Activated CD4-positive, alpha-beta T cell treated with anti-CD3 and anti-CD28 coated beads, Interleukin-2, amount 10 ng/mL, durations not matched to agents 24 days and 14 days (primary cell): ENCODE data around the gene OR10A5. TPM values are rescaled to one million over a fixed set of nuclear protein-coding genes. Genes with fewer than 3 reads are reported as not detected.
"Not testable (repeated sequence)": the region's sequence is repeated elsewhere in the genome, so short reads cannot be mapped to it uniquely, and the experiment has no call there.

Experiments
- DNase-seq: peaks from one replicate; pipeline ENCODE4 v3.0.0; 2022
- H3K27ac Mint-ChIP-seq: one replicate; pipeline ENCODE4 v1.8.0; 2022; ENCODE audit warnings: mild to moderate bottlenecking, mixed read lengths
- H3K27me3 Mint-ChIP-seq: one replicate; pipeline ENCODE4 v1.8.0; 2022; ENCODE audit warnings: mixed read lengths
- H3K36me3 Mint-ChIP-seq: one replicate; pipeline ENCODE4 v1.8.0; 2022; ENCODE audit warnings: low read depth, mild to moderate bottlenecking, mixed read lengths
- H3K4me1 Mint-ChIP-seq: one replicate; pipeline ENCODE4 v1.8.0; 2021; ENCODE audit warnings: mixed read lengths
- H3K4me3 Mint-ChIP-seq: one replicate; pipeline ENCODE4 v1.8.0; 2022; ENCODE audit warnings: mild to moderate bottlenecking, moderate library complexity, mixed read lengths
- H3K9me3 Mint-ChIP-seq: one replicate; pipeline ENCODE4 v1.8.0; 2021; ENCODE audit warnings: mixed read lengths
- intact Hi-C: fragments of 100-400 bp; cut with micrococcal nuclease; formaldehyde crosslinking; loops from one replicate; pipeline ENCODE4 v1.15.1; 2023
- total RNA-seq: library from RNA; stranded (reverse); gene quantifications from 2 replicates; pipeline ENCODE4 v1.2.3, GENCODE V29; 2022

Gene OR10A5
- total RNA-seq, 1 donor from 2014 or later, result not detected

DNA sequence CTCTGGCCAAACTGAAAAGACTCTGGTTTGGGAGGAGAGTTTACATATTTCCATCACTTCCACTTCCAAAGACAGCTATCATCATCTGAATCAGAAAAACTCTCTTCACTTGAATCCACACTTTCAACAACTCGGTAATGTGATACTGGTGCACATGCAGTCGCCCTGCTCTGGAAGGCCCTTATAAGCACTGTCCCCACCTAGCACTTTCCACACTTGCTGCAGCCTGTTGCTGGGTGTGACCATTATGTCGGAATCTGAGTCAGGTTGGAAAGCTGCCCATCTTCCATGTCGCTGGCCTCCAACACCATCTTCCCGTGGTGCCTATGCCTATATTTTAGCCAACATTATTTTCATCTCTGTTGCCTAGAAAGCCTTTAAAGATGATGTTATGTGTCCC, 1.1 kb upstream of the OR10A5 start:
- H3K36me3 Mint-ChIP-seq, result no peaks in the 10 kb centered on the region
- H3K4me1 Mint-ChIP-seq, result peaks cover 2% of the 10 kb centered on the region
- H3K27me3 Mint-ChIP-seq, result no peaks in the 10 kb centered on the region
- no peak overlapping the region for H3K4me3 Mint-ChIP-seq
- H3K27ac Mint-ChIP-seq, result no peak overlapping the region
- peaks cover 4% of the 10 kb centered on the region for H3K9me3 Mint-ChIP-seq
- intact Hi-C loops, result no loop called here
- no peak for DNase-seq

DNA sequence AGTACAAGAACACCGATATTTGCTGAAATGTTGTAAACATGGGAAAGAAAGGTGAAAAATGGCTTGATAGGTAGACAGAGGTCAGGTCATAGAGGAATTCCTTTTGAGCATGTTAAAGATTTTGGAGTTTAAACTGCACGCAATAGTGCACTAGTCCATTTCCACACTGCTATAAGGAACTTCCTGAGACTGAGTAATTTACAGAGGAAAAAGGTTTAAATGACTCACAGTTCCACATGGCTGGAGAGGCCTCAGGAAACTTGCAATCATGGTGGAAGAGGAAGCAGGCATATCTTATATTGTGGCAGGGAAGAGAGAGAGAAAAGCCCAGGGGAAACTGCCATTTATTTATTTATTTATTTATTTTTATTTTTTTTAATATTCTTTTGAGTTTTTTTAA, 5.0 kb downstream of the OR10A5 start:
- intact Hi-C loops, result no loop called here
- H3K36me3 Mint-ChIP-seq, result no peaks in the 10 kb centered on the region
- peaks cover 17% of the 10 kb centered on the region for H3K9me3 Mint-ChIP-seq
- DNase-seq, result no peak
- H3K4me3 Mint-ChIP-seq, result no peak overlapping the region
- H3K27me3 Mint-ChIP-seq, result no peaks in the 10 kb centered on the region
- H3K4me1 Mint-ChIP-seq, result no peaks in the 10 kb centered on the region
- H3K27ac Mint-ChIP-seq, result no peak overlapping the region

DNA sequence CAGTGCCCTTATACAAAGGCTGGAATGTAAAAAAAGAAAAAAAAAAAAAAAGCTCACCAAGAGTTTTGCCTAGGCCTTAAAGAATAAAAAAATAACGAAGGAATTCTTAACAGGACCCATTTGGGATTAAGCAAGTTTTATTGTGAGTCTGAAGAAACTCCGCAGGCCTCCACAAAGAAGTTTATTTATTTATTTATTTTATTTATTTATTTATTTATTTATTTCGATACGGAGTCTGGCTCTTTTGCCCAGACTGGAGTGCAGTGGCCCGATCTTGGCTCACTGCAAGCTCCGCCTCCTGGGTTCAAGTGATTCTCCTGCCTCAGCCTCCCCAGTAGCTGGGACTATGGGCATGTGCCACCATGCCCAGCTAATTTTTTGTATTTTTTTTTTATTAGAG, 9.3 kb downstream of the OR10A5 start:
- intact Hi-C loops, result loop anchor here (5.0 kb wide), 1 partner anchor 72 kb away; the partner anchor contains the start of gene ZNF215
- H3K4me3 Mint-ChIP-seq, H3K27me3 Mint-ChIP-seq, H3K4me1 Mint-ChIP-seq, H3K27ac Mint-ChIP-seq, DNase-seq, H3K36me3 Mint-ChIP-seq: not testable (repeated sequence)
- H3K9me3 Mint-ChIP-seq, result peaks cover 14% of the 10 kb centered on the region

DNA sequence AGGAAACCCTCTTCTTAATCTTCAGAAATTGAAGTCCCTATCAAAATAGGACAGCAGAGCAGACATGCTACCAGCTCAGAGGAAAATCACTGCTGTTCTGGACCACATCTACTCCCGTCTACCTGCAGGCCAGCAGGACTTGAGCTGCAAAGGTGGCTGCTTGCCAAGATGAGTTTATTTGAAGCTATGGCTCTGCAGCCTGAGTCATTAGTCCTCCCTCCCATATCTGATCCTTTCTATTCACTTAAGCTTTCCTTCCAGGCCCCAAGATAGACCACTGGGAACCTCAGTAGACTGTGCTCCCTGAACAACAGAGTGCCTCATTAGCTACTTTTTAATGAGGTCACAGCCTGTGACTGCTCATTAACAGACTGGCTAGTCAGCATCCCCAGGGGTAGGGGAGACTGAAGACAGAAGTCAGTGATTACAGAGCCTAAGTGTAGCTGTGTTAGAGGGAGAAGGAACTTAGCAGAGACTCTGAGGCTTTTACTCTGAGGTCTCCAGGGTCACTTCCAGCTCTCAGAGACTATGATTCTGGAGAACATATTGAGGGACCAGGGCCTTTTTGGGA, 10.6 kb downstream of the OR10A5 start:
- no peaks in the 10 kb centered on the region for H3K36me3 Mint-ChIP-seq

DNA sequence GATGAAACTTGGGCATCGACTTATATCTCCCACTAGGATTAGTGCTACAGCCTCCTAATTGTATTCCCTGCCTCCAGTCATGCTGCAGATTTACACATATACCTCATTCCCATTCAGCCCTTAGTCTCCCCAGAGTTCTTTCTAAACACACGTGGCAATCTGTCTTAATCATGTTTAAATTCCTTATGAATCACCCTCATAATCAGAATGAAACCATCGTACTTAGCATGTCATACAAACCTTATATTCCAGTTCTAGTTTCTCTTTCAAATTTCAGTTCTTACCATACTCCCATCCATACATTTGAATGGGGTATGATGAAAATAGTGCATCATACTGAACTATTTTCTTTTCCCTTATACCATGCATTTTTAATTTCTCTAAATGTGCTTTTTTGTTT, 11.4 kb downstream of the OR10A5 start:
- intact Hi-C loops, result loop anchor here (1.0 to 5.0 kb wide), 2 partner anchors 16 to 70 kb away; partner anchors contain the start of gene ZNF215
- H3K4me3 Mint-ChIP-seq, result no peak overlapping the region
- peak overlapping the region; percentile 19 for H3K27ac Mint-ChIP-seq

More for the DNA sequence above, 10.6 kb downstream of the OR10A5 start:
- no peaks in the 10 kb centered on the region for H3K27me3 Mint-ChIP-seq
- H3K4me1 Mint-ChIP-seq, result peaks cover 5% of the 10 kb centered on the region
- intact Hi-C loops, result loop anchor here (5.0 kb wide), 1 partner anchor 71 kb away; the partner anchor contains the start of gene ZNF215
- H3K27ac Mint-ChIP-seq, result no peak overlapping the region
- no peak overlapping the region for H3K4me3 Mint-ChIP-seq
- H3K9me3 Mint-ChIP-seq, result peaks cover 9% of the 10 kb centered on the region
- no peak for DNase-seq

DNA sequence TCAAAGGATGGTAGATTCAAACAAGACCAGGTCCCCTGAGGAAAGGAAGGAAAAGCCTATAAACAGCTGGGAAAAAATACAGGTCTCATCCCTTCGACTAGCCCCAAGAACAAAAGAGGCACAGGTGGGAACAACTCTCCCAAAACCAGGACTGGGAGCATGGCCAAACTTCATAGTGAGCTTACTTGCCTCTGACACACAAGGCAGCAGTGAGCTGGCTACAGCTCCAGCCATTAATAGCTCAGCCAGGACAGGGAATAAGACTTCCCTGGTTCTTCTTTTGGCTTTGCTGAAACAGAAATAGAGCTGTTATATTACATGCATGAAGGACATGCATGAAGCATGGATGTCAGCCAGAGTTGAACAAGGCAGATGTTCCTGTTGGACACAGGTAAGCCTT, 17.5 kb downstream of the OR10A5 start, which contains the start of gene OR10A2:
Gene OR10A2, plus strand, starts transcription at position 97 of the 400 bp plus-strand sequence. CDS start 6,698 bp downstream, outside the sequence.
- no peaks in the 10 kb centered on the region for H3K36me3 Mint-ChIP-seq
- H3K9me3 Mint-ChIP-seq, result peaks cover 4% of the 10 kb centered on the region
- no peaks in the 10 kb centered on the region for H3K4me1 Mint-ChIP-seq
- intact Hi-C loops, result no loop called here
- no peak within 1 kb of the TSS for H3K4me3 Mint-ChIP-seq
- H3K27ac Mint-ChIP-seq, result no peak within 1 kb of the TSS
- H3K27me3 Mint-ChIP-seq, result peaks cover 1% of the 10 kb centered on the region
- no peak for DNase-seq

More for the DNA sequence above, 11.4 kb downstream of the OR10A5 start:
- no peak for DNase-seq
- no peaks in the 10 kb centered on the region for H3K27me3 Mint-ChIP-seq
- H3K9me3 Mint-ChIP-seq, result peaks cover 8% of the 10 kb centered on the region
- H3K4me1 Mint-ChIP-seq, result peaks cover 5% of the 10 kb centered on the region
- H3K36me3 Mint-ChIP-seq, result no peaks in the 10 kb centered on the region

DNA sequence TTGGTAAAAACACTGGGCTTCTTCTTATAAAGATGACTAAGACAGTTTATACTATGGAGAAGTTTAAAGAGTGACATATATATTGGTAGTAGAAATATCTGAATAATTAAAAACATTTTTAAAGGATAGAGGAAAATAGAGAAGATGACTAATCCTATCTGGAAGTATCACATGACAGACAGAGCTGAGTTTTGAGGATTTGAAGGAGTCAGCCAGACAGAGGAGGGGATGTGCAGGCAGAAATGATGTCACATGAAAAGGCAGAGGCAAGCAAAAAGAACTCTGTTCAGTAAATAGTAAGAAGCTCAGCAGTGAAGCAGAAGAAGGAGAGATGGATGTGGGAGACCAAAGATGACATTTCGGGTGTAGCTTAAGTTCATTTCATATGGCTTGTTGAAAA, 19.0 kb downstream of the OR10A5 start:
- Mint-ChIP-seq H3K36me3 (no peaks in the 10 kb centered on the region), H3K27me3 (peaks cover 3% of the 10 kb centered on the region), H3K27ac (no peak overlapping the region), H3K4me1 (no peaks in the 10 kb centered on the region), H3K9me3 (peaks cover 4% of the 10 kb centered on the region), H3K4me3 (no peak overlapping the region)
- DNase-seq, result no peak
- intact Hi-C loops, result no loop called here

DNA sequence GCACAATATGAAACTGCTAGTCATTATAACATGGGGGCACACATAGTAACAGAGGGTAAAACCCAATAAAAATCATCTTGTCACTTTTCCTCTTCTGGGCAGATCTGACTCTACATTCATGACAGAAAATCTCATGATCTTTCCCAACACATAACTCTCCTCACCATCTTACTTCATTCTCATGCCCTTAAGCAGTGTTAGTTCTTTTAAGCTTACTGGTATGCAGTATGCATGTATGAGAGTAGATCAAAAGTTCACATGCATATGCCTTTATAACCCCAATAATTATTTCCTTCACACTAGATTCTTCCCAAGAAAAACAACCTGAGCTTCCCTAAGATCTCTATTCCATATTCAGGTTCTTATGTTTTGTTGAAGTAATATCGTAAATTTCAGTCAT, 25.8 kb downstream of the OR10A5 start:
- Mint-ChIP-seq H3K27ac (no peak overlapping the region), H3K4me3 (no peak overlapping the region), H3K4me1 (no peaks in the 10 kb centered on the region), H3K36me3 (no peaks in the 10 kb centered on the region), H3K27me3 (peaks cover 2% of the 10 kb centered on the region), H3K9me3 (no peaks in the 10 kb centered on the region)
- intact Hi-C loops, result no loop called here
- no peak for DNase-seq

DNA sequence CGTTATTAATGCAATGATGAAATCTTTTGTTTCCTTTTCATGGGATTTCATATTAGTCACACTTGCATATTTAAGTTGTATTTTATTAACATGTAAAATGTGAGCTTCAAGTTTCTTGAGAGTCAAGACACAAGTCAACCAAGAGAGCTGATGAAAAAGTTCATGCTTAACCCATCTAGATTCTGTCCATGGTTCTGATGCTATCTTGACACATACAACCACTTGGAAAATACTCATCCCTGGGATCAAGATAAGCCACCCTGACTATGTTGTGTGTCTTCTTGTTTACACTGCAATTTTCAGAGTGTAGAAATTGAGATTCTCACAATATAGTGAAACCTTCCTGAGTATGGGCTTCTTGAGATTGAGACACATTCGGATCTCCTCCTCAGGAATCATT, 30.3 kb downstream of the OR10A5 start:
- no peak overlapping the region for H3K27ac Mint-ChIP-seq
- H3K27me3 Mint-ChIP-seq, result no peaks in the 10 kb centered on the region
- intact Hi-C loops, result no loop called here
- no peak overlapping the region for H3K4me3 Mint-ChIP-seq
- H3K36me3 Mint-ChIP-seq, result no peaks in the 10 kb centered on the region
- no peaks in the 10 kb centered on the region for H3K9me3 Mint-ChIP-seq
- no peaks in the 10 kb centered on the region for H3K4me1 Mint-ChIP-seq
- no peak for DNase-seq

DNA sequence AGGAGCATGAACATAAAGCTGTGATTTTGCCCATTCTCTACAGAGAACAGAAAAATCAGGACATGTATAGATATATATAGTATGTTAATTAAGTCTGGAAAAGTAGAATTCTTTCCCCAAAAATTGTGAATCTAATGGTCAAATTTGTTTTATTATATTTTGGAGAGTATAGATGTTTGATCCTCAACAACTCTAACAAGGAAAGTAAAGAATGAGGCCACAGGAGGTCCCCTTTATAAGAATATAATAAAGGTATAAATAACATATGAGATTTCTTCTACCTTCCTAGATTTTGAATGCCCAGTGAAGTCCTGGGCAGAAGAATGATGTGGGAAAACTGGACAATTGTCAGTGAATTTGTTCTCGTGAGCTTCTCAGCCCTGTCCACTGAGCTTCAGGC, 30.8 kb downstream of the OR10A5 start, which contains the start of gene OR10A4:
Gene OR10A4, plus strand, starts transcription at position 301 of the 400 bp plus-strand sequence. Its CDS starts 23 bp downstream, at position 324.
- Mint-ChIP-seq H3K27ac (no peak within 1 kb of the TSS), H3K4me3 (no peak within 1 kb of the TSS), H3K36me3 (no peaks in the 10 kb centered on the region), H3K4me1 (no peaks in the 10 kb centered on the region), H3K27me3 (peaks cover 2% of the 10 kb centered on the region), H3K9me3 (no peaks in the 10 kb centered on the region)
- no peak for DNase-seq
- intact Hi-C loops, result no loop called here

DNA sequence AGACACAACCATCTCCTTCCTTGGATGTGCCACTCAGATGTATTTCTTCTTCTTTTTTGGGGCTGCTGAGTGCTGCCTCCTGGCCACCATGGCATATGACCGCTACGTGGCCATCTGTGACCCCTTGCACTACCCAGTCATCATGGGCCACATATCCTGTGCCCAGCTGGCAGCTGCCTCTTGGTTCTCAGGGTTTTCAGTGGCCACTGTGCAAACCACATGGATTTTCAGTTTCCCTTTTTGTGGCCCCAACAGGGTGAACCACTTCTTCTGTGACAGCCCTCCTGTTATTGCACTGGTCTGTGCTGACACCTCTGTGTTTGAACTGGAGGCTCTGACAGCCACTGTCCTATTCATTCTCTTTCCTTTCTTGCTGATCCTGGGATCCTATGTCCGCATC, 31.4 kb downstream of the OR10A5 start:
- Mint-ChIP-seq H3K4me1 (no peaks in the 10 kb centered on the region), H3K36me3 (no peaks in the 10 kb centered on the region), H3K27ac (no peak overlapping the region), H3K9me3 (no peaks in the 10 kb centered on the region), H3K27me3 (peaks cover 2% of the 10 kb centered on the region), H3K4me3 (no peak overlapping the region)
- intact Hi-C loops, result no loop called here
- DNase-seq, result no peak

DNA sequence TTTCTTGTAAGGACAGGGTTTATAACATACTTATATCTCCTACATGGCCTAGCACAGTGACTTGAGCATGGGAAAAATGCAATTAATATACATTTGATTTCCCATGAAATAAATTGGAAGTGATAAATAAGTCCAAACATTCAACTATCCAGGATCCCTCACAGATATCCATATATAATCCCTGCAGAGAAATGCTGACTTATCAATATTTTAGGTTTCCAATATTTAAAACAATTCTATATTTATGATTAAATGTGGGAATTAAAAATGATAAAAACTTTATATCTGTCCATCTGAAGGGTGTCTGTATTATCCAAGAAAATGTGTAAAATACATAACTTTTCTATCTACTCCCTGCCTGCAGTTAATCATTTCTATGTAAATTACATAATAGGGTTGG, 37.3 kb downstream of the OR10A5 start:
- H3K4me1 Mint-ChIP-seq, result no peaks in the 10 kb centered on the region
- no peak overlapping the region for H3K4me3 Mint-ChIP-seq
- no peak for DNase-seq
- peaks cover 20% of the 10 kb centered on the region for H3K27me3 Mint-ChIP-seq
- no peak overlapping the region for H3K27ac Mint-ChIP-seq
- H3K9me3 Mint-ChIP-seq, result no peaks in the 10 kb centered on the region
- intact Hi-C loops, result no loop called here
- no peaks in the 10 kb centered on the region for H3K36me3 Mint-ChIP-seq

DNA sequence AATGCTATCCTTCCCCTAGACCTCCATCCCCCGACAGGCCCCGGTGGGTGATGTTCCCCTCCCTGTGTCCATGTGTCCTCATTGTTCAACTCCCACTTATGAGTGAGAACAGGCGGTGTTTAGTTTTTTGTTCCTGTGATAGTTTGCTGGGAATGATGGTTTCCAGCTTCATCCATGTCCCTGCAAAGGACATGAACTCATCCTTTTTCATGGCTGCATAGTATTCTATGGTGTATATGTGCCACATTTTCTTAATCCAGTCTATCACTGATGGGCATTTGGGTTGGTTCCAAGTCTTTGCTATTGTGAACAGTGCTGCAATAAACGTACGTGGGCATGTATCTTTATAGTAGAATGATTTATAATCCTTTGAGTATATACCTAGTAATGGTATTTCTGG, 42.2 kb downstream of the OR10A5 start:
- H3K36me3 Mint-ChIP-seq, H3K4me1 Mint-ChIP-seq, DNase-seq, H3K9me3 Mint-ChIP-seq, H3K27ac Mint-ChIP-seq, intact Hi-C loops, H3K4me3 Mint-ChIP-seq: not testable (repeated sequence)
- peaks cover 19% of the 10 kb centered on the region for H3K27me3 Mint-ChIP-seq

DNA sequence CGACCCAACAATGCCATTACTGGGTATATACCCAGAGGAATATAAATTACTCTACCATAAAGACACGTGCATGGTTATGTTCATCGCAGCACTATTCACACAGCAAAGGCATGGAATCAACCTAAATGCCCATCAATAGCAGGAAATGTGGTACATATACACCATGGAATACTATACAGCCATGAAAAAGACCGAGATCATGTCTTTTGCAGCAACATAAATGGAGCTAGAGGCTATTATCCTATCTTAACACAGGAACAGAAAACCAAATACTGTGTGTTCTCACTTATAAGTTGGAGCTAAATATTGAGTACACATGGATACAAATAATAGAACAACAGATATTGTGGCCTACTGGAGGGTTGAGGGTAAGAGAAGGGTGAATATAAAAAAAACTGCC, 43.3 kb downstream of the OR10A5 start:
- no peaks in the 10 kb centered on the region for H3K36me3 Mint-ChIP-seq
- H3K27ac Mint-ChIP-seq, result no peak overlapping the region
- intact Hi-C loops, result no loop called here
- no peaks in the 10 kb centered on the region for H3K4me1 Mint-ChIP-seq
- H3K27me3 Mint-ChIP-seq, result peaks cover 12% of the 10 kb centered on the region
- DNase-seq, result no peak
- no peaks in the 10 kb centered on the region for H3K9me3 Mint-ChIP-seq
- no peak overlapping the region for H3K4me3 Mint-ChIP-seq

DNA sequence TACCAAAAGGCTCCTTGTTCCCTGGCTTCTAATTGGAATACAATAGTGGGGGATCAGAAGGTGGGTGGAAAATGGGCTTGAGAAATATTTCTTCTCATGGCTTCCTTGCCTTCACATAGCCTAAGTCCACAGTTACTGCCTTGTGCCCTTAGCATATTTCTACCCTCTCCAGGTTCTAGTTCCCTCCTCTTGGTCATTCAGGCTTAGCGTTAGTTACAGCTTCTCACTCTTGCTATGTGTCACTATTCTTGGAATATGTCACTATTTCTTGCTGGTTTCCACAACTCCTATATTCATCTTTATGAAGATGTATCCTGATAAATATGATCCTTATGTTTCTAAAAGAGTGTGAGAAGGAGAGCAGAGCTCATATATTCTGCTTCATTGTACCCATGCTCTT, 44.4 kb downstream of the OR10A5 start:
- Mint-ChIP-seq H3K36me3 (no peaks in the 10 kb centered on the region), H3K9me3 (no peaks in the 10 kb centered on the region), H3K4me3 (no peak overlapping the region), H3K27ac (no peak overlapping the region), H3K4me1 (peaks cover 2% of the 10 kb centered on the region), H3K27me3 (peaks cover 8% of the 10 kb centered on the region)
- no peak for DNase-seq
- intact Hi-C loops, result no loop called here
